ENCODE measurements around the gene PLA2G4F. TPM values are rescaled to one million over a fixed set of nuclear protein-coding genes. Genes with fewer than 3 reads are reported as not detected.
A peak's percentile ranks its signal among the peaks of the same experiment; 100 is the strongest.
"Not testable (repeated sequence)": the region's sequence is repeated elsewhere in the genome, so short reads cannot be mapped to it uniquely, and the experiment has no call there.

PLA2G4F gene
- total RNA-seq, 1 donor from 2014 or later, result 3.5 TPM

DNA sequence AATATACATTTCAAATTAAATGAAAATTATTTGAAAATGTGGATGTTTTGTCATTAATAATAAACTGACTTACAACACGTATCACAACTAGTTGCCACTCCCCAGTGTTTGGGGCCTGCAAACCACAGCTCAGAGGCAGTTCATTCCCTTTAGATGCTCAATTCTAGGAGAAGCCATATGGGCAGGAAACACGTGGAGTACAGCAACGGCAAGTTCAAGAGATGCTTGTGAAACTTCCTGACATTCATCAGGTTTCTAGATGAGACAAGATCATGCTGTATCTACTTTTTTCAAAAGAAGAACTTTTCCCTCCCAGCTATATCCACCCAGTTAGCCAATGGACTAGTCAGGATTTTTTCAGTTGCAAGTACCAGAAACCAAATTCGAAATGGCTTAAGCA is 44.5 kb downstream of the PLA2G4F start:
- ATAC-seq, result no peak

GRCh38 chr15:42110367-42110766 is 46.1 kb downstream of the PLA2G4F start:
- ATAC-seq, result no peak
- intact Hi-C loops (cut with DNase I), result no loop called here
- DNase-seq (ENCODE audit: missing footprints), result no peak

More for the DNA sequence above, 44.5 kb downstream of the PLA2G4F start:
- intact Hi-C loops (cut with DNase I), result no loop called here
- no peak for DNase-seq (ENCODE audit: missing footprints)

DNA sequence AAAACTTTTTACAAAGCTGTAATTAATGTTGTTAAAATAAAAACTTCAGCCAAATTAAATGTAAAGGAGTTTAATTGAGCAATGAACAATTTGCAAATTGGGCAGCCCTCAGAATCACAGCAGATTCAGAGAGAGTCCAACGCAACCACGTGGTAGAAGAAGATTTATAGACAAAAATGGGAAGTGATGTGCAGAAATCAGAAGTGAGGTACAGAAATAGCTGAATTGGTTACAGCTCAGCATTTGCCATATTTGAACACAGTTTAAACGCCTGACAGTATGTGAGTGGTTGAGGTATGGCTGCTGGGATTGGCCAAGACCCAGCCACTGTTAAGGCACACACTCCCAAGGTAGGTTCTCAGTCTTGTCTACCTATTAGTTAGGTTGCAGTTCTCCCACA is 47.6 kb downstream of the PLA2G4F start:
- no peak for ATAC-seq
- no peak for DNase-seq (ENCODE audit: missing footprints)
- intact Hi-C loops (cut with DNase I), result no loop called here

- ATAC-seq (no peak), DNase-seq (ENCODE audit: missing footprints) (no peak)
- intact Hi-C loops (cut with DNase I), result no loop called here
These were observed 48.2 kb downstream of the PLA2G4F start for GRCh38 chr15:42108189-42108588.

DNA sequence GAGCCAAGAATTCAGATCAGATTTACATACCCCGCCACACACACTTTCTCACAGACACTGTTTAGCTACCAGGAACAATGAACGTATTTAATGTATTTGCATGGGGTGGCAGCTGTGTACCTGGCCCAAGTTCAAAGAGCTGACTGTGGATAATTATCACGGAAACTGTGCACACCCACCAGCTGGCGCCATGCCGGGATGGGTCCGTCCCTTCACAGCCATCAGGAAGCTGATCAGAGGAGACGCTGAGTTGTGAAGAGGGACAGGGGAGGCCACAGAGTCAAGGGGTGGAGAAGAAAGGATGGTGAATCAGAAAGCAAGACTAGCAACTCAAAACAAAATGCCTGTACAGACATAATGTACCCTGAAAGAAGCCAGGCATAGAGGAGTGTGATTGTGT is 49.0 kb downstream of the PLA2G4F start:
- ATAC-seq, result no peak

DNA sequence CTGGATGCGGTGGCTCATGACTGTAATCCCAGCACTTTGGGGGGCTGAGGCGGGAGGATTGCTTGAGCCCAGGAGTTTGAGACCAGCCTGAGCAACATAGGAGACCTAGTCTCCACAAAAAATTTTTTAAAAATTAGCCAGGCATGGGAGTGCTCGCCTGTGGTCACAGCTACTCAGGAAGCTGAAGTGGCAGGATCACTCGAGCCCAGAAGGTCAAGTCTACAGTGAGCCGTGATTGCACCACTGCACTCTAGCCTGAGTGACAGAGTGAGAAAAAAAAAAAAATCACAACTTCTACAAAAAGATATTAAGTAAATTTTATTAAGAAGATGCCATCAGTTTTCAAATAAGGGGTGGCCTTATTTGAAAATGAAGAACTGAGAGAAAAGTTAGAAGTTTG is 50.1 kb downstream of the PLA2G4F start:
- ATAC-seq, result no peak
- no peak for DNase-seq (ENCODE audit: missing footprints)
- intact Hi-C loops (cut with DNase I), result no loop called here

More for the DNA sequence above, 49.0 kb downstream of the PLA2G4F start:
- no peak for DNase-seq (ENCODE audit: missing footprints)
- intact Hi-C loops (cut with DNase I), result no loop called here

- DNase-seq (ENCODE audit: missing footprints), result no peak
- intact Hi-C loops (cut with DNase I), result no loop called here
- ATAC-seq, result no peak
These were observed 52.1 kb downstream of the PLA2G4F start for GRCh38 chr15:42104095-42104891.

- ATAC-seq (no peak), DNase-seq (ENCODE audit: missing footprints) (no peak)
- intact Hi-C loops (cut with DNase I), result no loop called here
These were observed 53.7 kb downstream of the PLA2G4F start for GRCh38 chr15:42102646-42103235.

GRCh38 chr15:42101861-42102260 is 54.6 kb downstream of the PLA2G4F start:
- ATAC-seq, result no peak
- intact Hi-C loops (cut with DNase I), result no loop called here
- DNase-seq (ENCODE audit: missing footprints), result no peak

DNA sequence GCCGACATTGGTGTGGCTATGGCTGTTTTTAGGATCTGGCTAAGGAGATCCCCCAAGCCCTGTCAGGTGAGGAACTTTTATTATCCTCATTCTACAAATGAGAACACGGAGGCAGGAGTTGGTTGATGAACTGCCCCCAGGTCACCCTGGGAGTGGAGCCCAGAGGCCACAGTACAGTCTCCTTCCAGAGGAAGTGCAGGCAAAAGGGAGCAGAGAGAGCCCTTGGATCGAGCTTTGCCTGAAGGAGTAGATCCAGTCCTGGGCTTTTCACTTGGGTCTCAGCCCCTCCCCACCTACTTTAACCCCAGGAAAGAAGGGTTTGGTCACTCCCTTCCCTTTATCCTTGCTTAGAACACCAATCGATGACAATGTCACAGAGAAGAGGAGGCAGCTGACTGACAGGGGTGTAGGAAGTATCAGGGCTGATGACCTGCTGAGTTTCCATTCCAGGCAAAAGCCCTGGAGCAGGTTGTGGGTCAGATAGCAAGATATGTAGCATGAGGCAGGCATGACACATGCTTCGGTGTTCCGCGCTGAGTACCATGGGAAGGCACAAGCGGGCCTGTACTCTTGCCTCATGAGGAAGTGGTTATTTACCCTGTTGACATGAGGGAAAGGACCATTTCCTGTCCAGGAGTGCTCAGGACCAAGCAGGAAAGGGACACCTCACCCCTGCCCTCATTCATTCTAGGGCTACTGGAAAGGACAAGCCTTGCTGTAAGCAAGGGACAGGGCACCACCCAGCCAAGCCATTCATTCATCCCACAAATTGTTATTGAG is 56.2 kb downstream of the PLA2G4F start:
- intact Hi-C loops (cut with DNase I), result no loop called here
- DNase-seq (ENCODE audit: missing footprints) (no peak), ATAC-seq (peak; percentile 10)

DNA sequence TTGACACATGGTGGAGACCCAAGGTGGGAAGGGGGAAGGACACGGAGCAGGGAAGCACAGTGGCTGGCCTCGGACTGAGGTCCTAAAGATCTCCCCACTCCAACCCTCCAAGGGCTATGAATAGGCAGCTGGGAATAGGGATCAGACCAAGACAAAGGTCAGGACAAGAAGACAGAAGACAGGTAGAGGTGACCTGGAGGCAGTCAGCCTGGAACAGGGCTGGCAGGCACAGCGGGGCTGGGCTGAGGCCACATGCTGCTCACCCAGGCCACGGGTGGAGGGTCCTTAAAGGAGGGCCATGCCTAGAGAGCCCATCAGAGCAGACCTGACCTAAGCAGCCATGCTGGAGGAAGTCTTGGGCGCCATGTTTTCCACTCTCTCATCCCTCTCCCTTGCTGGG is 59.4 kb downstream of the PLA2G4F start:
- intact Hi-C loops (cut with DNase I), result no loop called here
- ATAC-seq, result no peak
- no peak for DNase-seq (ENCODE audit: missing footprints)

GRCh38 chr15:42094512-42094963 is 61.9 kb downstream of the PLA2G4F start, which contains the start of gene PLA2G4D:
Gene PLA2G4D, minus strand, starts transcription at chr15:42094562. Its CDS starts 103 bp downstream, at chr15:42094459.
- DNase-seq (ENCODE audit: missing footprints), result no peak
- intact Hi-C loops (cut with DNase I), result no loop called here
- ATAC-seq, result no peak

DNA sequence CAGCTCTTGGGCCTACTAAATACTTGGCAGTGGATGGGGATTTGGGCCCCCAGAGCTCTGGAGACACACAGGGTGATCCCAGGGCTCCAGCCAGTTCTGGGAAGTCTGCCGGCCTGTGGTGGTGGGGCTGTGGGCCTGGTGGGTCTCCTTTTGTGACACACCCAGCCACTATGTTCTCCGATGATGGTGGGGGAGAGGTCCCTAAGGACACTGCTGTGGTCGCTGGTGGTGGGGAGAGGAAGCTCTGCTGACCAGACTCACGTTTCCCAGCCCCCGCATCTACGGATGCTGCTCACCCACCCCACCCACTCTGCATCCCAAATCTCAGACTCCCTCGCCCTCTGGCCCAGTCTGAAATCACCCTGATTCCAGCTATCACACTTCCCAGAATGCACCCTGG is 62.5 kb downstream of the PLA2G4F start:
- intact Hi-C loops (cut with DNase I), result no loop called here
- no peak for ATAC-seq
- no peak for DNase-seq (ENCODE audit: missing footprints)

DNA sequence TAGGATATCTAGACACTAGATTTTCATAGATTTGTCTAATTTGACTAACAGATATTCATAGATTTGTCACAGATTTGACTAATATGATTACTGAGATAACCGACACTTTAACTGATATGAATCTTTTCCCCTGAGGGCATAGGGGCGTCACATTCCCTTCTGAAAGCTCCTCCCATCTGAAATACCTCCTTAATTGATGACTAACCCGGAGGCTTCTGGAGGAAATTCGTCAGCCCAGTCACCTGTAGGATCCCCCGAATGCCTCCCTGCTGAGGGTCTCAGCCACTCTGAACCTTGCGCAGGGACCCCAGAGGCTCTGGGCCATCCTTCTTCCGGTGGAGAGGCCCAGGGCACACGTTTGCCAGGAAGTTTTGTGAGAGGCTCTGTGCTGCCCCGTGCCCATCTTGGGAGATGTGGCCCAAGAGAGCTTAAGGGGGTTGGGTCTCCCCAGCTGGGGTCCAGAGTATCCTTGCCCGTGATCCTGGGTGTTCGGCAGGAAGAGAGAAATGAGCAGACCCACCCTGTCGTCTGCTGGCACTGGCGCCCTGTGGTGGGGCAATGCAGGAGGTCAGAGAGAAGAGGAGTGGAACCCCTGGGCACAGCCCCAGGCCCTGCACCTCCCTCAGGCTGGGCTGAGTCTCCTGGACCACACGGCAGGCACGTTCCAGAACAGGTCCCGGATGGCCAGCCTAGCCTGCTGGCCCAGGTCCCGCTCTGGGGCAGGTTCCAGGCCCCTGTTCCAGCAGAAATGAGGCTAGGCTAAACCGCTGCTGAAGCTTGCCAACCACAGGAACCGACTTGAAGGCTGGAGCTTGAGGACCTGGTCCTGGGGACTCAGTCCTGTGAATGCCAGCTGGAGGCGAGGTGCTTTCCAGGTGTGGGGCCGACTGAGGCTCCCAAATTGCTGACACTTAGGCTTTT is 63.8 kb downstream of the PLA2G4F start:
- ATAC-seq, result peak; percentile 92
- no peak for DNase-seq (ENCODE audit: missing footprints)
- intact Hi-C loops (cut with DNase I), result no loop called here

GRCh38 chr15:42091753-42092397 is 64.6 kb downstream of the PLA2G4F start:
- intact Hi-C loops (cut with DNase I); DNase-seq (ENCODE audit: missing footprints); ATAC-seq: not testable (repeated sequence)

DNA sequence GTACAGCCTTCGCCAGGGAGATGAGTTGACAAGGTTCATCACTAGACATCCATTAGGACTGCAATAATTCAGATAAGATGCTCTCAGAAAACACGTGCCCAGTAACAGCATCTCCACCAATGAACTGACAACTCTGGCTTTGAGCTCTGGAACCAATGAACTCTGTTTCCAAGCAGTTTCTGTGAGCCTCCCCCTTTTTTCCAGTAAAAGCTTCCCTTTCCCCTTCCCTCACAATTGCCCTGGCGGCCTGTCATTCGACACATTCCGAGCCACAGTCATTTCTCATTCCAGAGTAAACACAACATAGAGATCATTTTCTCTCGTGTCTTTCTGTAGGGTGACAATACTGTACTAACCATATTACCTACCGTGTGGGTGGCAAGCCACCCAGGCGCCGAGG is 65.7 kb downstream of the PLA2G4F start:
- no peak for DNase-seq (ENCODE audit: missing footprints)
- ATAC-seq, result no peak
- intact Hi-C loops (cut with DNase I), result no loop called here

- ATAC-seq, result no peak
- DNase-seq (ENCODE audit: missing footprints), result no peak
- intact Hi-C loops (cut with DNase I), result no loop called here
These were observed 66.1 kb downstream of the PLA2G4F start for GRCh38 chr15:42090370-42090769.

DNA sequence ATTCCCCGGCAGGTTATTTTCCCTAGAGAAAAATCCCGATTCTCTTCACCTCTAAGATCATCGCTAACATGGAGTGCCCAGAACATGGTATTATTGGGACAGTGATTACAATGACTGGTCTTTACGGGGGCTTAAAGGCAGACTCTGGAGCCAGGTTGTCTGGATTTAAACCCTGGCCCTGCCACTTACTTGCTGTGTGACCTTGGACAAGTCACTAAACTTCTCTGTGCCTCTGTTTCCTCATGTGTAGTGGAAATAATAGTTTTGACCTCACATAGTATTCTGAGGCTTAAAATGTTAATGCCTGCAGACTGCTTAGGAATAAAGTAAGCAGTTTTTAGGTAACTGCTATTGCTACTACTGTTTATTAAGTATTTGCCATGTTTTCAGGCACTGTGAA is 66.5 kb downstream of the PLA2G4F start:
- ATAC-seq (no peak), DNase-seq (ENCODE audit: missing footprints) (no peak)
- intact Hi-C loops (cut with DNase I), result no loop called here

Data from Right ventricle myocardium inferior (tissue), 1 donor.